Measurements from ENCODE around the gene CST6. TPM values are rescaled to one million over a fixed set of nuclear protein-coding genes. Genes with fewer than 3 reads are reported as not detected.

The CST6 gene
- total RNA-seq, 4 donors from 2014 or later = not detected

DNA sequence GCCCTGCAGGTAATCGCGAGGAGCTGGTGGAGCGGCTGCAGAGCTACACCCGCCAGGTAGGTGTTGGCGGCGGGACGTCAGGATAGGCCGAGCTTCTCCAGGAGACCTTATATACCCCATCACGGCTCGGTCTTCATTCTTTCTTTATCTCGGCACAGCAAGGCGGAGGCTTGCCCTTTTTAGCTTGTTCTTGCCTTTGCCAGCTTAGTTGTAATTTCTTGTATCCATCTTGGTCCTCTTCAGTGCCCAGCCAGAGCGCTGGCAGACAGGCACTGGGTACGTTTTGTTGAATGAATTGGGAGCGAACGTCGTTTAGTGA is 40.8 kb downstream of the CST6 start:
- TF ChIP-seq CTCF (IDR thresholded peaks at IDR 0.05; ENCODE audit: low read depth) = no peak

DNA sequence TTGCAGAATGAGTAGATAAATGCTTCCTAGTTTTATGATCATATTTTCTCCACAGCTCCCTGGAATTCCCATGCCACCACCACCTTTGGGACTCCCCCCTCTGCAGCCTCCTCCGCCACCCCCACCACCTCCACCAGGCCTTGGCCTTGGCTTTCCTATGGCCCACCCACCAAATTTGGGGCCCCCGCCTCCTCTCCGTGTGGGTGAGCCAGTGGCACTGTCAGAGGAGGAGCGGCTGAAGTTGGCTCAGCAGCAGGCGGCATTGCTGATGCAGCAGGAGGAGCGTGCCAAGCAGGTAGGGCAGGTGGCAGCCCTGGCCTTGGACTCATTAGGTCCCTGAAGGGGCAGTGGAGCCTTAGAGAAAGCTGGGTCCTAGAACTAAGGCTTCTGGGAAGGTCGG is 43.2 kb downstream of the CST6 start:
- no peak for TF ChIP-seq CTCF (IDR thresholded peaks at IDR 0.05; ENCODE audit: low read depth)

GRCh38 chr11:66056501-66056900 is 44.7 kb downstream of the CST6 start:
- TF ChIP-seq CTCF (IDR thresholded peaks at IDR 0.05; ENCODE audit: low read depth) = no peak

- no peak for TF ChIP-seq CTCF (IDR thresholded peaks at IDR 0.05; ENCODE audit: low read depth)
Measured at GRCh38 chr11:66059966-66060680, 48.3 kb downstream of the CST6 start.

- no peak for TF ChIP-seq CTCF (IDR thresholded peaks at IDR 0.05; ENCODE audit: low read depth)
Measured at GRCh38 chr11:66061268-66061667, 49.5 kb downstream of the CST6 start.

DNA sequence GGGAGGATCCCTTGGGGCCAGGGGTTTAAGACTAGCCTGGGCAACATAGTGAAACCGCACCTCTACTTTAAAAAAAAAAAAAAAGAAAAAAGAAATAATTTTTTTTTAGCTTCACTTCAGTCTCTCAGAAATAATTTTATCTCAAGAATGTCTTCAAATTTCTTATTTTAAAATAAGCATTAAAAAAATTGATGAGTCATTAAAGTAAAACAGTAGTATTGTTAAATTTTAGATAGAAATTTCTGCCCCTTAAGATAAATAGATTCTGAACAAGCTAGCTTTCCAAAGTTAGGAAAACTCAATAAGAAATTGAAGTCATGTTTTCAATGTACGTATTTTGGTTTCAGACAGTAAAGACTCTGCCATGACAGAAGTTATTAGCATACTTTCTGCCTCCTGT is 50.6 kb downstream of the CST6 start:
- no peak for TF ChIP-seq CTCF (IDR thresholded peaks at IDR 0.05; ENCODE audit: low read depth)

Other genes starting within 250 kb of the CST6 start
- gene AP5B1, start 231.0 kb upstream of the CST6 start, total RNA-seq = 10 to 100 TPM in 3 of 4 donors, 1 to 10 TPM in 1; 7.0 to 30.0 (median 14.6) TPM
- gene OVOL1, start 224.9 kb upstream of the CST6 start, total RNA-seq = under 1 TPM in 2 of 4 donors, not detected in 2; 0.34 to 0.44 TPM
- under 1 TPM in 1 of 4 donors, not detected in 3; 0.85 TPM for gene SNX32, start 178.0 kb upstream of the CST6 start, total RNA-seq
- gene CFL1, start 153.8 kb upstream of the CST6 start, total RNA-seq = 100 to 1,000 TPM; 375 to 550 (median 447) TPM
- 10 to 100 TPM; 19.9 to 41.8 (median 30.2) TPM for gene MUS81, start 151.6 kb upstream of the CST6 start, total RNA-seq
- gene EFEMP2, start 139.2 kb upstream of the CST6 start, total RNA-seq = 10 to 100 TPM; 45.0 to 85.2 (median 62.2) TPM
- gene CTSW, start 132.2 kb upstream of the CST6 start, total RNA-seq = 1 to 10 TPM in 3 of 4 donors, not detected in 1; 1.7 to 5.7 (median 2.9) TPM
- 10 to 100 TPM; 43.8 to 64.2 (median 51.9) TPM for gene FIBP, start 123.5 kb upstream of the CST6 start, total RNA-seq
- gene CCDC85B, start 121.3 kb upstream of the CST6 start, total RNA-seq = 10 to 100 TPM; 15.7 to 59.9 (median 29.3) TPM
- gene FOSL1, start 111.6 kb upstream of the CST6 start, total RNA-seq = 10 to 100 TPM in 1 of 4 donors, 1 to 10 TPM in 3; 1.5 to 15.2 (median 2.8) TPM
- gene C11orf68, start 92.9 kb upstream of the CST6 start, total RNA-seq = 10 to 100 TPM; 18.5 to 20.5 (median 19.4) TPM
- gene DRAP1, start 92.6 kb upstream of the CST6 start, total RNA-seq = 10 to 100 TPM; 34.4 to 85.0 (median 54.4) TPM
- not detected for gene TSGA10IP, start 66.5 kb upstream of the CST6 start, total RNA-seq
- 10 to 100 TPM; 33.7 to 69.9 (median 41.8) TPM for gene SART1, start 50.3 kb upstream of the CST6 start, total RNA-seq
- 10 to 100 TPM; 12.1 to 33.5 (median 25.4) TPM for gene EIF1AD, start 9.9 kb upstream of the CST6 start, total RNA-seq
- gene BANF1, start 9.5 kb upstream of the CST6 start, total RNA-seq = 10 to 100 TPM; 14.9 to 67.8 (median 16.7) TPM
- 1 to 10 TPM in 1 of 4 donors, not detected in 3; 1.5 TPM for gene CATSPER1, start 14.5 kb downstream of the CST6 start, total RNA-seq
- under 1 TPM in 1 of 4 donors, not detected in 3; 0.38 TPM for gene GAL3ST3, start 37.2 kb downstream of the CST6 start, total RNA-seq
- gene SF3B2, start 40.4 kb downstream of the CST6 start, total RNA-seq = 100 to 1,000 TPM in 3 of 4 donors, 10 to 100 TPM in 1; 97.2 to 223 (median 118) TPM
- gene PACS1, start 58.3 kb downstream of the CST6 start, total RNA-seq = 10 to 100 TPM; 38.3 to 75.7 (median 41.0) TPM
- 10 to 100 TPM; 13.3 to 24.9 (median 19.3) TPM for gene KLC2, start 245.7 kb downstream of the CST6 start, total RNA-seq